Measurements from ENCODE around the gene DLG2.

Gene DLG2

GRCh38 chr11:84830372-84830771, 796.8 kb downstream of the DLG2 start:
- Histone ChIP-seq H3K27me3 (ENCODE audit: control insufficient read depth, insufficient read depth, low read length, poor library complexity, severe bottlenecking) (no peaks in the 10 kb centered on the region), H3K4me3 (ENCODE audit: insufficient read depth, low read depth, low read length) (no peak overlapping the region), H3K9me3 (ENCODE audit: control insufficient read depth, low read length) (no peaks in the 10 kb centered on the region), H3K36me3 (ENCODE audit: control insufficient read depth, insufficient read depth, low read length) (no peaks in the 10 kb centered on the region), H3K4me1 (ENCODE audit: control insufficient read depth, insufficient read depth, low read length) (no peaks in the 10 kb centered on the region), H3K27ac (ENCODE audit: insufficient read depth, low read depth, low read length, poor library complexity, severe bottlenecking) (no peak overlapping the region)

- no peaks in the 10 kb centered on the region for H3K27me3 ChIP-seq (ENCODE audit: control insufficient read depth, insufficient read depth, low read length, poor library complexity, severe bottlenecking)
- WGBS, 2 experiments: 58 to 68% methylated on average over 2 of the region's 2 CpGs
- no peaks in the 10 kb centered on the region for H3K4me1 ChIP-seq (ENCODE audit: control insufficient read depth, insufficient read depth, low read length)
- no peak overlapping the region for H3K4me3 ChIP-seq (ENCODE audit: insufficient read depth, low read depth, low read length)
- H3K9me3 ChIP-seq (ENCODE audit: control insufficient read depth, low read length): no peaks in the 10 kb centered on the region
- no peak overlapping the region for H3K27ac ChIP-seq (ENCODE audit: insufficient read depth, low read depth, low read length, poor library complexity, severe bottlenecking)
- no peaks in the 10 kb centered on the region for H3K36me3 ChIP-seq (ENCODE audit: control insufficient read depth, insufficient read depth, low read length)
These were observed 798.0 kb downstream of the DLG2 start for GRCh38 chr11:84829162-84829561.

- WGBS, 2 experiments: 94 to 96% methylated on average over 2 of the region's 2 CpGs
- H3K4me3 ChIP-seq (ENCODE audit: insufficient read depth, low read depth, low read length): no peak overlapping the region
- no peaks in the 10 kb centered on the region for H3K36me3 ChIP-seq (ENCODE audit: control insufficient read depth, insufficient read depth, low read length)
- H3K27ac ChIP-seq (ENCODE audit: insufficient read depth, low read depth, low read length, poor library complexity, severe bottlenecking): no peak overlapping the region
- H3K9me3 ChIP-seq (ENCODE audit: control insufficient read depth, low read length): no peaks in the 10 kb centered on the region
- no peaks in the 10 kb centered on the region for H3K4me1 ChIP-seq (ENCODE audit: control insufficient read depth, insufficient read depth, low read length)
- no peaks in the 10 kb centered on the region for H3K27me3 ChIP-seq (ENCODE audit: control insufficient read depth, insufficient read depth, low read length, poor library complexity, severe bottlenecking)
These were observed 798.5 kb downstream of the DLG2 start for GRCh38 chr11:84828616-84829015.

GRCh38 chr11:84825106-84825660, 802.0 kb downstream of the DLG2 start:
- WGBS, 2 experiments: 93 to 98% methylated on average over 3 of the region's 3 CpGs
- Histone ChIP-seq H3K4me3 (ENCODE audit: insufficient read depth, low read depth, low read length) (no peak overlapping the region), H3K27ac (ENCODE audit: insufficient read depth, low read depth, low read length, poor library complexity, severe bottlenecking) (no peak overlapping the region), H3K27me3 (ENCODE audit: control insufficient read depth, insufficient read depth, low read length, poor library complexity, severe bottlenecking) (no peaks in the 10 kb centered on the region), H3K4me1 (ENCODE audit: control insufficient read depth, insufficient read depth, low read length) (no peaks in the 10 kb centered on the region), H3K9me3 (ENCODE audit: control insufficient read depth, low read length) (no peaks in the 10 kb centered on the region), H3K36me3 (ENCODE audit: control insufficient read depth, insufficient read depth, low read length) (no peaks in the 10 kb centered on the region)

- 87 to 90% methylated on average over 2 of the region's 3 CpGs for WGBS, 2 experiments
- no peaks in the 10 kb centered on the region for H3K36me3 ChIP-seq (ENCODE audit: control insufficient read depth, insufficient read depth, low read length)
These were observed 802.5 kb downstream of the DLG2 start for GRCh38 chr11:84824624-84825023.

GRCh38 chr11:84819537-84819936, 807.6 kb downstream of the DLG2 start:
- no peak overlapping the region for H3K4me3 ChIP-seq (ENCODE audit: insufficient read depth, low read depth, low read length)
- no peaks in the 10 kb centered on the region for H3K9me3 ChIP-seq (ENCODE audit: control insufficient read depth, low read length)
- H3K27me3 ChIP-seq (ENCODE audit: control insufficient read depth, insufficient read depth, low read length, poor library complexity, severe bottlenecking): no peaks in the 10 kb centered on the region
- no peaks in the 10 kb centered on the region for H3K36me3 ChIP-seq (ENCODE audit: control insufficient read depth, insufficient read depth, low read length)
- H3K27ac ChIP-seq (ENCODE audit: insufficient read depth, low read depth, low read length, poor library complexity, severe bottlenecking): no peak overlapping the region
- WGBS, 2 experiments: 83 to 88% methylated on average over 2 of the region's 2 CpGs
- H3K4me1 ChIP-seq (ENCODE audit: control insufficient read depth, insufficient read depth, low read length): no peaks in the 10 kb centered on the region

More at GRCh38 chr11:84824624-84825023, 802.5 kb downstream of the DLG2 start:
- Histone ChIP-seq H3K27me3 (ENCODE audit: control insufficient read depth, insufficient read depth, low read length, poor library complexity, severe bottlenecking) (no peaks in the 10 kb centered on the region), H3K27ac (ENCODE audit: insufficient read depth, low read depth, low read length, poor library complexity, severe bottlenecking) (no peak overlapping the region), H3K9me3 (ENCODE audit: control insufficient read depth, low read length) (no peaks in the 10 kb centered on the region), H3K4me1 (ENCODE audit: control insufficient read depth, insufficient read depth, low read length) (no peaks in the 10 kb centered on the region), H3K4me3 (ENCODE audit: insufficient read depth, low read depth, low read length) (no peak overlapping the region)

- H3K27ac ChIP-seq (ENCODE audit: insufficient read depth, low read depth, low read length, poor library complexity, severe bottlenecking): no peak overlapping the region
- no peaks in the 10 kb centered on the region for H3K9me3 ChIP-seq (ENCODE audit: control insufficient read depth, low read length)
- no peaks in the 10 kb centered on the region for H3K36me3 ChIP-seq (ENCODE audit: control insufficient read depth, insufficient read depth, low read length)
- H3K27me3 ChIP-seq (ENCODE audit: control insufficient read depth, insufficient read depth, low read length, poor library complexity, severe bottlenecking): no peaks in the 10 kb centered on the region
- H3K4me3 ChIP-seq (ENCODE audit: insufficient read depth, low read depth, low read length): no peak overlapping the region
- H3K4me1 ChIP-seq (ENCODE audit: control insufficient read depth, insufficient read depth, low read length): no peaks in the 10 kb centered on the region
- 75 to 79% methylated on average over 1 of the region's 1 CpG for WGBS, 2 experiments
These were observed 808.0 kb downstream of the DLG2 start for GRCh38 chr11:84819128-84819527.

GRCh38 chr11:84817998-84818397, 809.1 kb downstream of the DLG2 start:
- no peaks in the 10 kb centered on the region for H3K9me3 ChIP-seq (ENCODE audit: control insufficient read depth, low read length)
- 63 to 70% methylated on average over 1 to 3 of the region's 3 CpGs for WGBS, 2 experiments
- H3K4me1 ChIP-seq (ENCODE audit: control insufficient read depth, insufficient read depth, low read length): no peaks in the 10 kb centered on the region
- no peaks in the 10 kb centered on the region for H3K36me3 ChIP-seq (ENCODE audit: control insufficient read depth, insufficient read depth, low read length)
- no peak overlapping the region for H3K4me3 ChIP-seq (ENCODE audit: insufficient read depth, low read depth, low read length)
- no peak overlapping the region for H3K27ac ChIP-seq (ENCODE audit: insufficient read depth, low read depth, low read length, poor library complexity, severe bottlenecking)
- no peaks in the 10 kb centered on the region for H3K27me3 ChIP-seq (ENCODE audit: control insufficient read depth, insufficient read depth, low read length, poor library complexity, severe bottlenecking)

- Histone ChIP-seq H3K27ac (ENCODE audit: insufficient read depth, low read depth, low read length, poor library complexity, severe bottlenecking) (no peak overlapping the region), H3K4me3 (ENCODE audit: insufficient read depth, low read depth, low read length) (no peak overlapping the region)
- 81 to 91% methylated on average over 3 of the region's 3 CpGs for WGBS, 2 experiments
These were observed 814.6 kb downstream of the DLG2 start for GRCh38 chr11:84812471-84812969.

GRCh38 chr11:84806354-84806753, 820.8 kb downstream of the DLG2 start:
- H3K4me3 ChIP-seq (ENCODE audit: insufficient read depth, low read depth, low read length): no peak overlapping the region
- no peaks in the 10 kb centered on the region for H3K27me3 ChIP-seq (ENCODE audit: control insufficient read depth, insufficient read depth, low read length, poor library complexity, severe bottlenecking)
- no peaks in the 10 kb centered on the region for H3K9me3 ChIP-seq (ENCODE audit: control insufficient read depth, low read length)
- no peak overlapping the region for H3K27ac ChIP-seq (ENCODE audit: insufficient read depth, low read depth, low read length, poor library complexity, severe bottlenecking)
- H3K4me1 ChIP-seq (ENCODE audit: control insufficient read depth, insufficient read depth, low read length): no peaks in the 10 kb centered on the region
- WGBS, 2 experiments: 100% methylated on average over 2 of the region's 2 CpGs; no CpG with 5 or more reads in 1 of the 2 experiments
- H3K36me3 ChIP-seq (ENCODE audit: control insufficient read depth, insufficient read depth, low read length): no peaks in the 10 kb centered on the region

More at GRCh38 chr11:84812471-84812969, 814.6 kb downstream of the DLG2 start:
- H3K9me3 ChIP-seq (ENCODE audit: control insufficient read depth, low read length): no peaks in the 10 kb centered on the region
- H3K36me3 ChIP-seq (ENCODE audit: control insufficient read depth, insufficient read depth, low read length): no peaks in the 10 kb centered on the region
- H3K27me3 ChIP-seq (ENCODE audit: control insufficient read depth, insufficient read depth, low read length, poor library complexity, severe bottlenecking): no peaks in the 10 kb centered on the region
- H3K4me1 ChIP-seq (ENCODE audit: control insufficient read depth, insufficient read depth, low read length): no peaks in the 10 kb centered on the region

GRCh38 chr11:84804041-84804440, 823.1 kb downstream of the DLG2 start:
- H3K9me3 ChIP-seq (ENCODE audit: control insufficient read depth, low read length): no peaks in the 10 kb centered on the region
- H3K27ac ChIP-seq (ENCODE audit: insufficient read depth, low read depth, low read length, poor library complexity, severe bottlenecking): no peak overlapping the region
- H3K4me1 ChIP-seq (ENCODE audit: control insufficient read depth, insufficient read depth, low read length): no peaks in the 10 kb centered on the region
- 100% methylated on average over 1 of the region's 1 CpG; no CpG with 5 or more reads in 1 of the 2 experiments for WGBS, 2 experiments
- no peak overlapping the region for H3K4me3 ChIP-seq (ENCODE audit: insufficient read depth, low read depth, low read length)
- H3K27me3 ChIP-seq (ENCODE audit: control insufficient read depth, insufficient read depth, low read length, poor library complexity, severe bottlenecking): no peaks in the 10 kb centered on the region
- no peaks in the 10 kb centered on the region for H3K36me3 ChIP-seq (ENCODE audit: control insufficient read depth, insufficient read depth, low read length)
